Suprapubic skin (tissue), 4 donors: ENCODE measurements around the gene SCFD2.

Source experiments
- EP300 ChIP-seq: sonication (generic); formaldehyde crosslinking; IDR thresholded peaks from one replicate; pipeline ENCODE4 v1.6.1; 2017; ENCODE audit warnings: antibody characterized with exemption
- POLR2A ChIP-seq, 2 donors: fragments of 450-650 bp; IDR thresholded peaks; one replicate each; pipeline ENCODE4 v1.6.1; 2017; ENCODE audit warnings: antibody characterized with exemption in 2 of 2, mild to moderate bottlenecking in 2 of 2, moderate library complexity in 2 of 2
- POLR2AphosphoS5 ChIP-seq, 3 donors: sonication (generic); formaldehyde crosslinking; IDR thresholded peaks; one replicate each; pipeline ENCODE4 v1.6.1; 2017; ENCODE audit warnings: antibody characterized with exemption in 3 of 3
- TF ChIP-seq, protein P1 (sequence below), 2 donors: fragments of 200-600 bp in 1 of 2; fragments of 450-650 bp in 1 of 2; sonication (generic) in 1 of 2; IDR thresholded peaks; one replicate each; pipeline ENCODE4 v1.5.1; 2016 to 2019; ENCODE audit warnings: antibody characterized with exemption in 2 of 2, mild to moderate bottlenecking in 1 of 2, moderate library complexity in 1 of 2

DNA sequence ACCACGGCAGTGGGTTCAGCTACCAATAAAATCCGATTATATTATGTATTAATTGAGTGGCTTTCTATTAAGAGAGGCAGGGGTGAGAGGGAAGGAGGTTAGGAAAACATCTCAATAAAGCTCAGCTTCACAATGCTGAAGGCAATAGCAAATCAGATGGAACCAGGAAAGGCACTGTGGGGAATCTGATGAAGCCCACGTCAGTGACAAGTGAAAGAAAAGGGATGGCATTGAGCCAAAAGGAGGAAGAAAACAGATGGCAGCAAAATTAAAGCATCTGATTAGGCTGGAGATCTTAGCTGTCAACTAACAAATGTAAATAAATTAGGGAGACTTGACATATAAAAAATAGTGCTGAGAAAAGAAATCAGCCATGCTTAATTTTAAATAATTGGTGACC is 322.8 kb downstream of the SCFD2 start:
- no peak for TF ChIP-seq POLR2A (IDR thresholded peaks at IDR 0.05)
- TF ChIP-seq, protein P1, sequence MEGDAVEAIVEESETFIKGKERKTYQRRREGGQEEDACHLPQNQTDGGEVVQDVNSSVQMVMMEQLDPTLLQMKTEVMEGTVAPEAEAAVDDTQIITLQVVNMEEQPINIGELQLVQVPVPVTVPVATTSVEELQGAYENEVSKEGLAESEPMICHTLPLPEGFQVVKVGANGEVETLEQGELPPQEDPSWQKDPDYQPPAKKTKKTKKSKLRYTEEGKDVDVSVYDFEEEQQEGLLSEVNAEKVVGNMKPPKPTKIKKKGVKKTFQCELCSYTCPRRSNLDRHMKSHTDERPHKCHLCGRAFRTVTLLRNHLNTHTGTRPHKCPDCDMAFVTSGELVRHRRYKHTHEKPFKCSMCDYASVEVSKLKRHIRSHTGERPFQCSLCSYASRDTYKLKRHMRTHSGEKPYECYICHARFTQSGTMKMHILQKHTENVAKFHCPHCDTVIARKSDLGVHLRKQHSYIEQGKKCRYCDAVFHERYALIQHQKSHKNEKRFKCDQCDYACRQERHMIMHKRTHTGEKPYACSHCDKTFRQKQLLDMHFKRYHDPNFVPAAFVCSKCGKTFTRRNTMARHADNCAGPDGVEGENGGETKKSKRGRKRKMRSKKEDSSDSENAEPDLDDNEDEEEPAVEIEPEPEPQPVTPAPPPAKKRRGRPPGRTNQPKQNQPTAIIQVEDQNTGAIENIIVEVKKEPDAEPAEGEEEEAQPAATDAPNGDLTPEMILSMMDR (IDR thresholded peaks at IDR 0.05) = no peak
- no peak for TF ChIP-seq POLR2AphosphoS5 (IDR thresholded peaks at IDR 0.05)
- TF ChIP-seq EP300 = no peak
